HG03442 (cell line): Measurements from ENCODE around the gene NSUN5.
"Not testable (repeated sequence)": the region's sequence is repeated elsewhere in the genome, so short reads cannot be mapped to it uniquely, and the experiment has no call there.

Experiments
- ATAC-seq: cut with Tn5 transposase; IDR thresholded peaks from one replicate; pipeline ENCODE4 v1.9.1; 2021; ENCODE audit warnings: mild to moderate bottlenecking, moderate library complexity; ENCODE audit not compliant: unreplicated experiment

The NSUN5 gene

GRCh38 chr7:73297235-73297634, 11.4 kb downstream of the NSUN5 start:
- not testable (repeated sequence) for ATAC-seq

GRCh38 chr7:73277210-73277609, 31.4 kb downstream of the NSUN5 start:
- not testable (repeated sequence) for ATAC-seq

- not testable (repeated sequence) for ATAC-seq
These were observed 40.8 kb downstream of the NSUN5 start for GRCh38 chr7:73267813-73268212.

GRCh38 chr7:73266719-73267368, 41.8 kb downstream of the NSUN5 start:
- peak; percentile 82 for ATAC-seq

- ATAC-seq, result not testable (repeated sequence)
These were observed 46.2 kb downstream of the NSUN5 start for GRCh38 chr7:73262416-73262815.
